HCT116 (cell line): ENCODE data around the gene NOL4L. TPM values are rescaled to one million over a fixed set of nuclear protein-coding genes. Genes with fewer than 3 reads are reported as not detected.

Experiments
- ATAC-seq: fragments of 200-7000 bp; cut with Tn5 transposase; 2 replicates; pipeline ENCODE4 v1.9.1; 2020; ENCODE audit warnings: mild to moderate bottlenecking, moderate library complexity
- BruUV-seq: library from RNA; stranded (reverse); fragments of 400-500 nt; replicated peaks from 2 replicates; lab custom pipeline; 2021; lab: Mats Ljungman, UMichigan
- CTCF ChIA-PET: fragments of 300-600 bp; sonication (Branson Sonifier 250); formaldehyde crosslinking; loops from one replicate; lab custom pipeline; 2021; ENCODE audit warnings: antibody characterized with exemption; lab: Charles Lee
- POLR2A ChIA-PET: fragments of 300-600, 350-600 bp; sonication (Branson Sonifier 250); formaldehyde crosslinking; loops from one replicate; lab custom pipeline; 2021; ENCODE audit warnings: antibody characterized with exemption; lab: Charles Lee
- RAD21 ChIA-PET, 2 experiments: fragments of 300-600 bp; sonication (Branson Sonifier 250); formaldehyde crosslinking; loops; one replicate each; lab custom pipeline; 2023; ENCODE audit warnings: low total read pairs in 2 of 2; ENCODE audit not compliant: uncharacterized antibody in 2 of 2, unreplicated experiment in 2 of 2, low non-redundant PET in 1 of 2; lab: Charles Lee
- DNase-seq: peaks from one replicate; pipeline ENCODE4 v3.0.0-alpha.2; 2010; ENCODE audit warnings: low read depth, low spot score
- H2AFZ ChIP-seq: fragments of 200-600 bp; shearing (Covaris generic), sonication (generic); 2 replicates; pipeline ENCODE4 v1.6.1; 2017; ENCODE audit warnings: low read depth, mixed run types, mixed read lengths, antibody characterized with exemption, low read length; ENCODE audit not compliant: poor library complexity, severe bottlenecking
- H3K27ac ChIP-seq: 2 replicates; pipeline ENCODE4 v1.5.1; 2012; ENCODE audit warnings: low read depth, low read length
- H3K27me3 ChIP-seq: fragments of 200-600 bp; sonication (generic); 2 replicates; pipeline ENCODE4 v1.6.1; 2016; ENCODE audit warnings: mixed run types, low read length, mixed read lengths; ENCODE audit not compliant: insufficient read depth
- H3K36me3 ChIP-seq, 2 experiments: fragments of 200-500 bp in 1 of 2; fragments of 200-600 bp in 1 of 2; sonication (Bioruptor generic) in 1 of 2; sonication (generic) in 1 of 2; 2 replicates each; pipeline versions ENCODE4 v1.5.1 to v1.6.1; 2014 to 2016; ENCODE audit warnings: low read length in 2 of 2, inconsistent platforms in 1 of 2, mixed read lengths in 1 of 2, mixed run types in 1 of 2; ENCODE audit not compliant: insufficient read depth in 2 of 2, control insufficient read depth in 1 of 2
- H3K4me1 ChIP-seq, 2 experiments: fragments of 200-600 bp in 1 of 2; sonication (generic) in 1 of 2; 2 replicates each; pipeline versions ENCODE4 v1.5.1 to v1.6.1; 2012 to 2017; ENCODE audit warnings: low read length in 2 of 2, inconsistent platforms in 1 of 2, mild to moderate bottlenecking in 1 of 2, mixed read lengths in 1 of 2, mixed run types in 1 of 2, moderate library complexity in 1 of 2; ENCODE audit not compliant: insufficient read depth in 2 of 2, control insufficient read depth in 1 of 2
- H3K4me2 ChIP-seq: fragments of 200-600 bp; sonication (generic); 2 replicates; pipeline ENCODE4 v1.6.1; 2017; ENCODE audit warnings: mixed run types, low read length, mixed read lengths
- H3K4me3 ChIP-seq, 2 experiments: fragments of 200-600 bp in 1 of 2; sonication (generic) in 1 of 2; replicated peaks in 1 of 2; 2 replicates each; pipeline ENCODE4 v1.5.1; 2011 to 2016; ENCODE audit warnings: low read length in 2 of 2, control low read depth in 1 of 2, low read depth in 1 of 2, mild to moderate bottlenecking in 1 of 2, mixed read lengths in 1 of 2, mixed run types in 1 of 2
- H3K79me2 ChIP-seq: fragments of 200-600 bp; sonication (generic); 2 replicates; pipeline ENCODE4 v1.6.1; 2017; ENCODE audit warnings: mild to moderate bottlenecking, mixed run types, low read length, moderate library complexity, mixed read lengths; ENCODE audit not compliant: insufficient read depth
- H3K9ac ChIP-seq: fragments of 200-600 bp; sonication (generic); 2 replicates; pipeline ENCODE4 v1.6.1; 2016; ENCODE audit warnings: low read length, mixed read lengths
- H3K9me2 ChIP-seq: fragments of 200-600 bp; sonication (generic), shearing (Covaris generic); 2 replicates; pipeline ENCODE4 v1.6.1; 2017; ENCODE audit warnings: mixed run types, mild to moderate bottlenecking, moderate library complexity; ENCODE audit not compliant: insufficient read depth
- H3K9me3 ChIP-seq, 2 experiments: fragments of 200-500 bp in 1 of 2; fragments of 200-600 bp in 1 of 2; sonication (Bioruptor generic) in 1 of 2; sonication (generic) in 1 of 2; 2 replicates each; pipeline ENCODE4 v1.6.1; 2014 to 2017; ENCODE audit warnings: low read length in 2 of 2, mixed read lengths in 2 of 2, inconsistent platforms in 1 of 2, low read depth in 1 of 2, mild to moderate bottlenecking in 1 of 2, mixed run types in 1 of 2, moderate library complexity in 1 of 2; ENCODE audit not compliant: control insufficient read depth in 1 of 2, insufficient read depth in 1 of 2
- H4K20me1 ChIP-seq: fragments of 200-600 bp; sonication (generic), shearing (Covaris generic); 2 replicates; pipeline ENCODE4 v1.6.1; 2017; ENCODE audit warnings: mixed run types, mild to moderate bottlenecking, moderate library complexity; ENCODE audit not compliant: insufficient read depth
- ATF3 ChIP-seq: IDR thresholded peaks from 2 replicates; pipeline ENCODE4 v1.6.1; 2012
- CBX3 ChIP-seq: IDR thresholded peaks from 2 replicates; pipeline ENCODE4 v1.6.1; 2012; ENCODE audit warnings: low read depth
- CTCF ChIP-seq, 3 experiments: fragments of 200-600 bp in 1 of 3; sonication (generic) in 1 of 3; IDR thresholded peaks in 2 of 3; conservative IDR thresholded peaks in 1 of 3; 2 replicates each; pipeline ENCODE4 v1.5.1; 2012 to 2017; ENCODE audit warnings: low read depth in 2 of 3, low read length in 2 of 3, antibody characterized with exemption in 1 of 3, borderline replicate concordance in 1 of 3, control low read depth in 1 of 3, mild to moderate bottlenecking in 1 of 3, mixed read lengths in 1 of 3, mixed run types in 1 of 3, moderate library complexity in 1 of 3; ENCODE audit not compliant: insufficient read depth in 1 of 3
- EGR1 ChIP-seq: IDR thresholded peaks from 2 replicates; pipeline ENCODE4 v1.6.1; 2012; ENCODE audit warnings: low read depth
- EZH2 ChIP-seq: fragments of 200-600 bp; sonication (generic); IDR thresholded peaks from 2 replicates; pipeline ENCODE4 v1.6.1; 2017; ENCODE audit warnings: antibody characterized with exemption, mixed run types
- FOSL1 ChIP-seq: IDR thresholded peaks from 2 replicates; pipeline ENCODE4 v1.6.1; 2012; ENCODE audit warnings: low read depth
- JUND ChIP-seq: IDR thresholded peaks from 2 replicates; pipeline ENCODE4 v1.6.1; 2012
- MAX ChIP-seq: IDR thresholded peaks from 2 replicates; pipeline ENCODE4 v1.6.1; 2012
- REST ChIP-seq: IDR thresholded peaks from 2 replicates; pipeline ENCODE4 v1.6.1; 2012; ENCODE audit warnings: low read depth
- TCF7L2 ChIP-seq: IDR thresholded peaks from 2 replicates; pipeline ENCODE4 v1.7.0; 2011; ENCODE audit warnings: borderline replicate concordance, inconsistent platforms; ENCODE audit not compliant: insufficient read depth, insufficient read length; ENCODE audit errors: extremely low read depth
- ZFX ChIP-seq: fragments of 450-650 bp; IDR thresholded peaks from 2 replicates; pipeline ENCODE4 v1.6.1; 2017
- intact Hi-C: fragments of 100-400 bp; cut with micrococcal nuclease; formaldehyde crosslinking; loops from 2 replicates; pipeline ENCODE4 v1.10.0; 2022
- total RNA-seq: library from RNA; stranded (reverse); gene quantifications from one replicate; pipeline ENCODE4 v1.2.1, GENCODE V29; 2021; ENCODE audit not compliant: unreplicated experiment

The NOL4L gene
- total RNA-seq, 1 experiment from 2014 or later: 5.9 TPM

GRCh38 chr20:32495949-32496348 lies 89.2 kb downstream of the NOL4L start:
- no peak for ATAC-seq

GRCh38 chr20:32495217-32495565 lies 89.9 kb downstream of the NOL4L start:
- Histone ChIP-seq H3K79me2 (no peaks in the 10 kb centered on the region), H3K4me3 (no peak overlapping the region), H2AFZ (no peak overlapping the region), H3K4me1 (no peaks in the 10 kb centered on the region), H3K4me2 (no peak overlapping the region), H3K27ac (no peak overlapping the region), H3K9ac (no peak overlapping the region), H3K9me2 (no peaks in the 10 kb centered on the region), H3K36me3 (no peaks in the 10 kb centered on the region), H3K27me3 (no peaks in the 10 kb centered on the region), H4K20me1 (no peaks in the 10 kb centered on the region), H3K9me3 (no peaks in the 10 kb centered on the region)
- RAD21 ChIA-PET: no interaction called here
- TF ChIP-seq ATF3: no peak
- no peak for TF ChIP-seq MAX
- TF ChIP-seq REST: no peak
- no peak for TF ChIP-seq EGR1
- no peak for TF ChIP-seq CTCF (IDR thresholded peaks at IDR 0.05 in 2 of 3, conservative IDR thresholded peaks at IDR 0.05 in 1 of 3; ENCODE audit: borderline replicate concordance in 1 of 3, insufficient read depth in 1 of 3, low read depth in 2 of 3, low read length in 2 of 3)
- TF ChIP-seq JUND: no peak
- POLR2A ChIA-PET: no interaction called here
- CTCF ChIA-PET: no interaction called here
- intact Hi-C loops: no loop called here
- BruUV-seq: no TSS peak
- DNase-seq (no peak), ATAC-seq (no peak)

More at GRCh38 chr20:32495949-32496348, 89.2 kb downstream of the NOL4L start:
- H3K27me3 ChIP-seq: no peaks in the 10 kb centered on the region
- no peak for DNase-seq
- no peak overlapping the region for H3K27ac ChIP-seq
- no peak overlapping the region for H3K4me2 ChIP-seq
- intact Hi-C loops: no loop called here
- H3K9me3 ChIP-seq: no peaks in the 10 kb centered on the region
- H3K36me3 ChIP-seq: no peaks in the 10 kb centered on the region
- no peaks in the 10 kb centered on the region for H3K9me2 ChIP-seq
- H3K4me3 ChIP-seq: no peak overlapping the region
- POLR2A ChIA-PET: no interaction called here
- H4K20me1 ChIP-seq: no peaks in the 10 kb centered on the region
- H3K79me2 ChIP-seq: no peaks in the 10 kb centered on the region
- H3K4me1 ChIP-seq: no peaks in the 10 kb centered on the region
- TF ChIP-seq ZFX (no peak), TCF7L2 (no peak), EZH2 (no peak), CBX3 (no peak), FOSL1 (no peak)
- no peak overlapping the region for H2AFZ ChIP-seq
- H3K9ac ChIP-seq: no peak overlapping the region
- BruUV-seq: no TSS peak
- CTCF ChIA-PET: no interaction called here
- RAD21 ChIA-PET: no interaction called here
